ENCODE results near the gene NOA1.

DNA sequence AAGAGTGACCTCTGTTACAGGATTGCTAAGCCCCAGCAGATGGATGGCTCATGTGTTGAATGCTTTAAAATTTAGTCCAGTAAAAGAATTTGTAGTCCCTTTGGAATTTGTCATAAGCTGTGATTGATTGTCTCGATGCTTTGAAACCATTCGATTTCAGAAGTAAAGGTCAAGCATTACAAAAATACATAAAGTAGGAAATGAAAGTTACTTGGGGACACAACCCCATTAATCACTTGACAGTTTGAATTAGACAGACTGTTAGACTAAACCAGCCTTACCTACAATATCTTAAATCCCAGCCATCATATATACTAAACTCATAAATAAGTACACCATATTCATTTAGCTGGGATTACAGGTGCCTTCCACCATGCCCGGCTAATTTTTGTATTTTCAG lies 63.1 kb downstream of the NOA1 start:
- no peak for TF ChIP-seq POLR2A (IDR thresholded peaks at IDR 0.05)
- TF ChIP-seq, protein P1, sequence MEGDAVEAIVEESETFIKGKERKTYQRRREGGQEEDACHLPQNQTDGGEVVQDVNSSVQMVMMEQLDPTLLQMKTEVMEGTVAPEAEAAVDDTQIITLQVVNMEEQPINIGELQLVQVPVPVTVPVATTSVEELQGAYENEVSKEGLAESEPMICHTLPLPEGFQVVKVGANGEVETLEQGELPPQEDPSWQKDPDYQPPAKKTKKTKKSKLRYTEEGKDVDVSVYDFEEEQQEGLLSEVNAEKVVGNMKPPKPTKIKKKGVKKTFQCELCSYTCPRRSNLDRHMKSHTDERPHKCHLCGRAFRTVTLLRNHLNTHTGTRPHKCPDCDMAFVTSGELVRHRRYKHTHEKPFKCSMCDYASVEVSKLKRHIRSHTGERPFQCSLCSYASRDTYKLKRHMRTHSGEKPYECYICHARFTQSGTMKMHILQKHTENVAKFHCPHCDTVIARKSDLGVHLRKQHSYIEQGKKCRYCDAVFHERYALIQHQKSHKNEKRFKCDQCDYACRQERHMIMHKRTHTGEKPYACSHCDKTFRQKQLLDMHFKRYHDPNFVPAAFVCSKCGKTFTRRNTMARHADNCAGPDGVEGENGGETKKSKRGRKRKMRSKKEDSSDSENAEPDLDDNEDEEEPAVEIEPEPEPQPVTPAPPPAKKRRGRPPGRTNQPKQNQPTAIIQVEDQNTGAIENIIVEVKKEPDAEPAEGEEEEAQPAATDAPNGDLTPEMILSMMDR (IDR thresholded peaks at IDR 0.05) = no peak
- TF ChIP-seq EP300 (IDR thresholded peaks at IDR 0.05) = no peak
